HG03354 (cell line): Measurements from ENCODE around the gene IMMP2L.
A peak's percentile ranks its signal among the peaks of the same experiment; 100 is the strongest.

ENCODE experiments used
- ATAC-seq: cut with Tn5 transposase; IDR thresholded peaks from one replicate; pipeline ENCODE4 v1.9.1; 2021; ENCODE audit warnings: mild to moderate bottlenecking; ENCODE audit not compliant: unreplicated experiment, poor library complexity, severe bottlenecking

Gene IMMP2L

GRCh38 chr7:111560773-111561653, 1.3 kb downstream of the IMMP2L start:
- ATAC-seq, result no peak

GRCh38 chr7:111558991-111559390, 3.3 kb downstream of the IMMP2L start:
- ATAC-seq, result peak; percentile 72

DNA sequence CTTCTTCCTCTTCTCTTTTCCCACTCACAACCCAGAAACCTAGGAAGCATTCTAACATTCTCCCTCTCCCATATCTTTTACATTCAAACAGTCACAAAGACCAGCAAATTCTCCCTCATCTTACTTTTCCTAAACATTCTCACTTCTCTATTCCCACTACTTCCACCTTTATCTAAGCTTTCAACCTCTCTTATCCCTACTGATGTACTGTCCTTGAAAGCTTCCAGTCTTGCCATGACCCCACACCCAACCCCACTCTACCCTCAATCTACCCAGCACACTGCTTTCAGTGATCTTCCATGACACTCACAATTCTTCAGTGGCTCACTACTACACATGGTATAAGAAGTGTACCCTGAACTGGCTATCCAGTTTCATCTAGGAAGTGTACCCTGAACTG, 5.3 kb downstream of the IMMP2L start:
- no peak for ATAC-seq

GRCh38 chr7:111554086-111554485, 8.2 kb downstream of the IMMP2L start:
- no peak for ATAC-seq

GRCh38 chr7:111541067-111541466, 21.2 kb downstream of the IMMP2L start:
- ATAC-seq, result no peak

- ATAC-seq, result no peak
Measured at GRCh38 chr7:111540199-111540815, 22.0 kb downstream of the IMMP2L start.

- no peak for ATAC-seq
Measured at GRCh38 chr7:111537134-111537533, 25.2 kb downstream of the IMMP2L start.

- no peak for ATAC-seq
Measured at GRCh38 chr7:111535142-111535870, 27.0 kb downstream of the IMMP2L start.

- no peak for ATAC-seq
Measured at GRCh38 chr7:111532625-111533024, 29.7 kb downstream of the IMMP2L start.

DNA sequence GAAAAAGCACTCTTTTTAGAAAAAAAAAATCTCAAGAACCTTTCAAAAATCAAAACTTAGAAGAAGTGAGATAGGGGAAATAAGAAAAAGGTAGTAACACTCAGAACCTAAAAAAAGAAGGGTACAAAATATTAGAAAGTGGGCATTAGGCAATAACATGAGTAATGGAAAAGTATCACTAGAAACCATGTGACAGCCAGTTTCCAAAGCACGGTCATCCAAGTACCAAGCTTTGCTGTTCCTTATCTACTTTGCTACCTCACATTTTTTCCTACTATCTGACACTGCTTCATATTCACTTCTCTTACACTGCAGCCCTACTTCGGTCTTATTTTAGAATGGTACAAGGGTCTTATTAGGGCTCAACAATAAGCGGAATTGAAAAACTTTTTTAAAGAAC, 30.3 kb downstream of the IMMP2L start:
- ATAC-seq, result no peak

DNA sequence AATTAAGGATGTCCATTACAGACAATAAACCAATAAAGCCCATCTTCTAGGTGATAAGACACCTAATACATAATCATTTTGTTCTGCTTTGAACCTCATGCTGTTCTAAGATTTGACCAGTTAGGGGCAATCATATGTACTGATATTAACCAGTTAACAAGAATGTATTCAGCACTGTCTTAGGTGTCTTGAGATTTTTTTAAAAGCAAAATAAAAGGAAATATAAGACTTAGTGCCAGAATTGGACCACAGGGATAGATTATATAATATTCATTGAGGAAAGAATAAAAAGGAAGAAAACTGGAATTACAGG, 32.0 kb downstream of the IMMP2L start:
- ATAC-seq, result no peak

DNA sequence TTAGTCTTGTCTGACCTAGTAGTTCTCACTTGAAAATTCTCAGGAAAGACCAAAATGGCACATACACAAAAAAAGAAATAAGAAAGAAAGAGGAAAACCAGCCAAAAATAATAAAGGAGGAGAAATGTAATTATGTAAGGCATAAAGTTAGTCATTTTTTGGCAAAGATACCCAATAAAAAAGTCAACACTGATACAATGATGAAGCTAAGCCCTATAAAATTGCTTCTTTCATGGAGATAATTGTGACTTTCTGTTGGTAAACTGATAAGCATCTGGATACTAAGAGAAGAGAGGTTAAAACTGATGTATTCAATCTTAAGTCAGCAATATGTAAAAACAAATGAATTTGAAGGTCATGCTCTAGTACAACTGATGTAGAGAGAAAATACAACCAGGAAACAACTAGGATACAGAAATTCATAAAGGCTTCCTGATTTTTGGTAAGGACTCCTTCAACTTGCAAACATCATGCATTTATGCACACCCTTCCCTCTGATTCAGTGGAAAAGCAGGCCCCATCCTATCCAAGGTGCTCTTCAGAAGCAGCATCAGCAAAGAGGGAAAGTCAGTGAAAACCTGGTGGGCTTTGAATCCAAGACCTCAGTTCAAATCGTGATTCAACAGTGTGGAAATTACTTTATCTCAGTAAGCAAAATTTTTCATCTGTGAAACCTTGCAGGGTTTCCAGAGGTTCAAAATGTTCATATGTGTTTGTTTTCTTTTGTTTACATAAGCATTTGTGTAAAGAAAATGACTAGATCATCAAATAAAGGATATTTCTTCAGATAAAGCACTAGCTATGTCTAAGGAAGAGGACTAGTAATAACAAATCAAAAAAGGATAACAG, 32.6 kb downstream of the IMMP2L start:
- no peak for ATAC-seq

- ATAC-seq, result peak; percentile 75
Measured at GRCh38 chr7:111528331-111528730, 34.0 kb downstream of the IMMP2L start.

- ATAC-seq, result peak; percentile 82
Measured at GRCh38 chr7:111527545-111527944, 34.7 kb downstream of the IMMP2L start.

DNA sequence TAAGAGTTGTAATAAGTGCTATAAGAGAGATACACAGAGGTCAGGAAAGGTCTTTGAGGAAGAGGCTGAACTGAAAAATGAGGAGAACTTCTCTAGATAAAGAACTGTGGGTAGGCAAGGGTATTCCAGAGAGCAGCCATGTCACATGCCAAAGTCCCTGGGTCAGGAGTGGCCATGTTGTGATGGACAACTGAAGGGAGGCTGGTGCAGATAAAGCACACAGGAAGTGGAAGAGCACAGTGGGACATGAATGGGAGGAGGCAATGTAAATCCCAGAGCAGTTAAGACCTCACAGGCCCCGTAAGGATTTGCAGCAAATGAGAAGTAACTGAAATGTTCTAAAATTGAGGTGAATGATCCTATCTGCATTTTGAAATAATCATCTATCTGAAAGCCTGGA, 37.2 kb downstream of the IMMP2L start:
- no peak for ATAC-seq

GRCh38 chr7:111521660-111522059, 40.6 kb downstream of the IMMP2L start:
- no peak for ATAC-seq

- ATAC-seq, result no peak
Measured at GRCh38 chr7:111518264-111518663, 44.0 kb downstream of the IMMP2L start.

- ATAC-seq, result no peak
Measured at GRCh38 chr7:111517549-111517951, 44.7 kb downstream of the IMMP2L start.

- ATAC-seq, result no peak
Measured at GRCh38 chr7:111516612-111517011, 45.7 kb downstream of the IMMP2L start.

- ATAC-seq, result no peak
Measured at GRCh38 chr7:111513566-111513965, 48.7 kb downstream of the IMMP2L start.
